HCT116 (cell line): ENCODE data around the gene BCL2L2. TPM values are rescaled to one million over a fixed set of nuclear protein-coding genes. Genes with fewer than 3 reads are reported as not detected.

ENCODE experiments used
- ATAC-seq: fragments of 200-7000 bp; cut with Tn5 transposase; 2 replicates; pipeline ENCODE4 v1.9.1; 2020; ENCODE audit warnings: mild to moderate bottlenecking, moderate library complexity
- BruUV-seq: library from RNA; stranded (reverse); fragments of 400-500 nt; replicated peaks from 2 replicates; lab custom pipeline; 2021; lab: Mats Ljungman, UMichigan
- CTCF ChIA-PET: fragments of 300-600 bp; sonication (Branson Sonifier 250); formaldehyde crosslinking; loops from one replicate; lab custom pipeline; 2021; ENCODE audit warnings: antibody characterized with exemption; lab: Charles Lee
- POLR2A ChIA-PET: fragments of 300-600, 350-600 bp; sonication (Branson Sonifier 250); formaldehyde crosslinking; loops from one replicate; lab custom pipeline; 2021; ENCODE audit warnings: antibody characterized with exemption; lab: Charles Lee
- RAD21 ChIA-PET, 2 experiments: fragments of 300-600 bp; sonication (Branson Sonifier 250); formaldehyde crosslinking; loops; one replicate each; lab custom pipeline; 2023; ENCODE audit warnings: low total read pairs in 2 of 2; ENCODE audit not compliant: uncharacterized antibody in 2 of 2, unreplicated experiment in 2 of 2, low non-redundant PET in 1 of 2; lab: Charles Lee
- DNase-seq: peaks from one replicate; pipeline ENCODE4 v3.0.0-alpha.2; 2010; ENCODE audit warnings: low read depth, low spot score
- H2AFZ ChIP-seq: fragments of 200-600 bp; shearing (Covaris generic), sonication (generic); 2 replicates; pipeline ENCODE4 v1.6.1; 2017; ENCODE audit warnings: low read depth, mixed run types, mixed read lengths, antibody characterized with exemption, low read length; ENCODE audit not compliant: poor library complexity, severe bottlenecking
- H3K27ac ChIP-seq: 2 replicates; pipeline ENCODE4 v1.5.1; 2012; ENCODE audit warnings: low read depth, low read length
- H3K27me3 ChIP-seq: fragments of 200-600 bp; sonication (generic); 2 replicates; pipeline ENCODE4 v1.6.1; 2016; ENCODE audit warnings: mixed run types, low read length, mixed read lengths; ENCODE audit not compliant: insufficient read depth
- H3K36me3 ChIP-seq, 2 experiments: fragments of 200-500 bp in 1 of 2; fragments of 200-600 bp in 1 of 2; sonication (Bioruptor generic) in 1 of 2; sonication (generic) in 1 of 2; 2 replicates each; pipeline versions ENCODE4 v1.5.1 to v1.6.1; 2014 to 2016; ENCODE audit warnings: low read length in 2 of 2, inconsistent platforms in 1 of 2, mixed read lengths in 1 of 2, mixed run types in 1 of 2; ENCODE audit not compliant: insufficient read depth in 2 of 2, control insufficient read depth in 1 of 2
- H3K4me1 ChIP-seq, 2 experiments: fragments of 200-600 bp in 1 of 2; sonication (generic) in 1 of 2; 2 replicates each; pipeline versions ENCODE4 v1.5.1 to v1.6.1; 2012 to 2017; ENCODE audit warnings: low read length in 2 of 2, inconsistent platforms in 1 of 2, mild to moderate bottlenecking in 1 of 2, mixed read lengths in 1 of 2, mixed run types in 1 of 2, moderate library complexity in 1 of 2; ENCODE audit not compliant: insufficient read depth in 2 of 2, control insufficient read depth in 1 of 2
- H3K4me2 ChIP-seq: fragments of 200-600 bp; sonication (generic); 2 replicates; pipeline ENCODE4 v1.6.1; 2017; ENCODE audit warnings: mixed run types, low read length, mixed read lengths
- H3K4me3 ChIP-seq, 2 experiments: fragments of 200-600 bp in 1 of 2; sonication (generic) in 1 of 2; replicated peaks in 1 of 2; 2 replicates each; pipeline ENCODE4 v1.5.1; 2011 to 2016; ENCODE audit warnings: low read length in 2 of 2, control low read depth in 1 of 2, low read depth in 1 of 2, mild to moderate bottlenecking in 1 of 2, mixed read lengths in 1 of 2, mixed run types in 1 of 2
- H3K79me2 ChIP-seq: fragments of 200-600 bp; sonication (generic); 2 replicates; pipeline ENCODE4 v1.6.1; 2017; ENCODE audit warnings: mild to moderate bottlenecking, mixed run types, low read length, moderate library complexity, mixed read lengths; ENCODE audit not compliant: insufficient read depth
- H3K9ac ChIP-seq: fragments of 200-600 bp; sonication (generic); 2 replicates; pipeline ENCODE4 v1.6.1; 2016; ENCODE audit warnings: low read length, mixed read lengths
- H3K9me2 ChIP-seq: fragments of 200-600 bp; sonication (generic), shearing (Covaris generic); 2 replicates; pipeline ENCODE4 v1.6.1; 2017; ENCODE audit warnings: mixed run types, mild to moderate bottlenecking, moderate library complexity; ENCODE audit not compliant: insufficient read depth
- H3K9me3 ChIP-seq, 2 experiments: fragments of 200-500 bp in 1 of 2; fragments of 200-600 bp in 1 of 2; sonication (Bioruptor generic) in 1 of 2; sonication (generic) in 1 of 2; 2 replicates each; pipeline ENCODE4 v1.6.1; 2014 to 2017; ENCODE audit warnings: low read length in 2 of 2, mixed read lengths in 2 of 2, inconsistent platforms in 1 of 2, low read depth in 1 of 2, mild to moderate bottlenecking in 1 of 2, mixed run types in 1 of 2, moderate library complexity in 1 of 2; ENCODE audit not compliant: control insufficient read depth in 1 of 2, insufficient read depth in 1 of 2
- H4K20me1 ChIP-seq: fragments of 200-600 bp; sonication (generic), shearing (Covaris generic); 2 replicates; pipeline ENCODE4 v1.6.1; 2017; ENCODE audit warnings: mixed run types, mild to moderate bottlenecking, moderate library complexity; ENCODE audit not compliant: insufficient read depth
- EGR1 ChIP-seq: IDR thresholded peaks from 2 replicates; pipeline ENCODE4 v1.6.1; 2012; ENCODE audit warnings: low read depth
- POLR2A ChIP-seq: IDR thresholded peaks from 2 replicates; pipeline ENCODE4 v1.7.0; 2011; ENCODE audit warnings: borderline replicate concordance; ENCODE audit not compliant: insufficient read depth, insufficient read length; ENCODE audit errors: extremely low read depth
- POLR2AphosphoS5 ChIP-seq: IDR thresholded peaks from 2 replicates; pipeline ENCODE4 v1.6.1; 2011; ENCODE audit warnings: mild to moderate bottlenecking, low read depth, low read length, moderate library complexity
- TCF7L2 ChIP-seq: IDR thresholded peaks from 2 replicates; pipeline ENCODE4 v1.7.0; 2011; ENCODE audit warnings: borderline replicate concordance, inconsistent platforms; ENCODE audit not compliant: insufficient read depth, insufficient read length; ENCODE audit errors: extremely low read depth
- YY1 ChIP-seq: IDR thresholded peaks from 2 replicates; pipeline ENCODE4 v1.6.1; 2011; ENCODE audit warnings: low read length, low read depth, moderate library complexity, mild to moderate bottlenecking; ENCODE audit not compliant: insufficient replicate concordance; ENCODE audit errors: extremely low read depth
- intact Hi-C: fragments of 100-400 bp; cut with micrococcal nuclease; formaldehyde crosslinking; loops from 2 replicates; pipeline ENCODE4 v1.10.0; 2022
- total RNA-seq: library from RNA; stranded (reverse); gene quantifications from one replicate; pipeline ENCODE4 v1.2.1, GENCODE V29; 2021; ENCODE audit not compliant: unreplicated experiment
- TF ChIP-seq, protein P1 (sequence below): IDR thresholded peaks from 2 replicates; pipeline ENCODE4 v1.6.1; 2011; ENCODE audit warnings: mild to moderate bottlenecking, low read length, moderate library complexity; ENCODE audit not compliant: insufficient replicate concordance; ENCODE audit errors: extremely low read depth
- TF ChIP-seq, protein P2 (sequence below), 3 experiments: fragments of 200-600 bp in 1 of 3; sonication (generic) in 1 of 3; IDR thresholded peaks in 2 of 3; conservative IDR thresholded peaks in 1 of 3; 2 replicates each; pipeline ENCODE4 v1.5.1; 2012 to 2017; ENCODE audit warnings: low read depth in 2 of 3, low read length in 2 of 3, antibody characterized with exemption in 1 of 3, borderline replicate concordance in 1 of 3, control low read depth in 1 of 3, mild to moderate bottlenecking in 1 of 3, mixed read lengths in 1 of 3, mixed run types in 1 of 3, moderate library complexity in 1 of 3; ENCODE audit not compliant: insufficient read depth in 1 of 3

The BCL2L2 gene
- total RNA-seq, 1 experiment from 2014 or later, result 25.5 TPM

DNA sequence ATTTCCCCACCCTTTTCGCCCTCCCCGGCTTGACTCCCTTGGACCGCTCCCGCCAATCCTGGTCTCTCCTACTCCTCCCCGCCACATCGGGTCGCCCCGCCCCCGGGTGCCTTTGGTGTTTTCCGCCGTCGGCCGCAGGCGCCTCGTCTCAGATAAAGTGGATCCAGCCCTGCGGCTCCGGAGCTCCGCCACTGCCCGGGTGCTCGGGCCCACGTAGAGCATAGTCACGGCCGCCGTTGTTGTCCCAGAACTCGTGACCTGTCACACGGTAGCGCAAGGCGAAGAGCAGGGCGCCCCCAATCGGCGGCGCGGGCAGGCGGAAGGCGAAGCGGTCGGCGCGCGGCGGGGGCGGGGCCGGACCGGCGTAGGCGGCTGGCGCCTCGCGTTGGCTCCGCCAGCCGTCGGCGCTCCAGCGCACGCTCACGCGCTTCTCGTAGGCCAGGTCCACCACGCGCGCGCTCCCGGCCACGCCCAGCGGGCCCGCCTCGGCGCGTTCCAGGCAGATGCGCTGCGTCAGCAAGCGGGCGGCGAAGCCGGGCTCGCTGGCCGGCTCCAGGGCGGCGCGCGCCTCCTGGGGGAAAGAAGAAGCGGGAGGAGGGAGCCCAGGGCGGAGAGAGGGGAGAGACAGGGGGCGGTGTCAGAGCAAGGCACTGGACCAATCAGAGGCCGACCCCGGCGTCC lies 5.2 kb upstream of the BCL2L2 start:
- ChIA-PET RAD21 (interaction anchor here (0.6 to 1.1 kb wide), 2 partner anchors 58 to 181 kb away, joined by 3 to 8 read pairs; no protein-coding TSS in a partner anchor), POLR2A (interaction anchor here (0.7 to 2.0 kb wide), 6 partner anchors 9 to 192 kb away, joined by 3 to 13 read pairs (median 4); partner anchors contain the start of gene PABPN1), CTCF (interaction anchor here (1.0 to 4.8 kb wide), 9 partner anchors 8 to 206 kb away, joined by 3 to 27 read pairs (median 5); partner anchors contain the start of genes ACIN1, C14orf119, HOMEZ and PABPN1)
- H3K9me2 ChIP-seq, result no peaks in the 10 kb centered on the region
- no peaks in the 10 kb centered on the region for H4K20me1 ChIP-seq
- H3K9ac ChIP-seq, result peak overlapping the region; percentile 82
- H2AFZ ChIP-seq, result no peak overlapping the region
- H3K27ac ChIP-seq, result peak overlapping the region; percentile 96
- ATAC-seq (peak; percentile 84), DNase-seq (peak; percentile 95)
- peak overlapping the region; percentile 54 to 64 for H3K4me3 ChIP-seq
- H3K9me3 ChIP-seq, result no peaks in the 10 kb centered on the region
- intact Hi-C loops, result loop anchor here (10.0 kb wide), 1 partner anchor 317 kb away; the partner anchor contains the start of gene AJUBA
- H3K79me2 ChIP-seq, result no peaks in the 10 kb centered on the region
- H3K36me3 ChIP-seq, result no peaks in the 10 kb centered on the region
- peak overlapping the region; percentile 97 for H3K4me2 ChIP-seq
- peaks cover 18 to 41% of the 10 kb centered on the region in 2 experiments for H3K4me1 ChIP-seq
- H3K27me3 ChIP-seq, result no peaks in the 10 kb centered on the region
- TF ChIP-seq, protein P1, sequence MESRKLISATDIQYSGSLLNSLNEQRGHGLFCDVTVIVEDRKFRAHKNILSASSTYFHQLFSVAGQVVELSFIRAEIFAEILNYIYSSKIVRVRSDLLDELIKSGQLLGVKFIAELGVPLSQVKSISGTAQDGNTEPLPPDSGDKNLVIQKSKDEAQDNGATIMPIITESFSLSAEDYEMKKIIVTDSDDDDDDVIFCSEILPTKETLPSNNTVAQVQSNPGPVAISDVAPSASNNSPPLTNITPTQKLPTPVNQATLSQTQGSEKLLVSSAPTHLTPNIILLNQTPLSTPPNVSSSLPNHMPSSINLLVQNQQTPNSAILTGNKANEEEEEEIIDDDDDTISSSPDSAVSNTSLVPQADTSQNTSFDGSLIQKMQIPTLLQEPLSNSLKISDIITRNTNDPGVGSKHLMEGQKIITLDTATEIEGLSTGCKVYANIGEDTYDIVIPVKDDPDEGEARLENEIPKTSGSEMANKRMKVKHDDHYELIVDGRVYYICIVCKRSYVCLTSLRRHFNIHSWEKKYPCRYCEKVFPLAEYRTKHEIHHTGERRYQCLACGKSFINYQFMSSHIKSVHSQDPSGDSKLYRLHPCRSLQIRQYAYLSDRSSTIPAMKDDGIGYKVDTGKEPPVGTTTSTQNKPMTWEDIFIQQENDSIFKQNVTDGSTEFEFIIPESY, result no peak
- TF ChIP-seq POLR2A (peak; percentile 33), TCF7L2 (peak; percentile 95), YY1 (peak; percentile 38), EGR1 (no peak), POLR2AphosphoS5 (peak; percentile 33)
- TF ChIP-seq, protein P2, sequence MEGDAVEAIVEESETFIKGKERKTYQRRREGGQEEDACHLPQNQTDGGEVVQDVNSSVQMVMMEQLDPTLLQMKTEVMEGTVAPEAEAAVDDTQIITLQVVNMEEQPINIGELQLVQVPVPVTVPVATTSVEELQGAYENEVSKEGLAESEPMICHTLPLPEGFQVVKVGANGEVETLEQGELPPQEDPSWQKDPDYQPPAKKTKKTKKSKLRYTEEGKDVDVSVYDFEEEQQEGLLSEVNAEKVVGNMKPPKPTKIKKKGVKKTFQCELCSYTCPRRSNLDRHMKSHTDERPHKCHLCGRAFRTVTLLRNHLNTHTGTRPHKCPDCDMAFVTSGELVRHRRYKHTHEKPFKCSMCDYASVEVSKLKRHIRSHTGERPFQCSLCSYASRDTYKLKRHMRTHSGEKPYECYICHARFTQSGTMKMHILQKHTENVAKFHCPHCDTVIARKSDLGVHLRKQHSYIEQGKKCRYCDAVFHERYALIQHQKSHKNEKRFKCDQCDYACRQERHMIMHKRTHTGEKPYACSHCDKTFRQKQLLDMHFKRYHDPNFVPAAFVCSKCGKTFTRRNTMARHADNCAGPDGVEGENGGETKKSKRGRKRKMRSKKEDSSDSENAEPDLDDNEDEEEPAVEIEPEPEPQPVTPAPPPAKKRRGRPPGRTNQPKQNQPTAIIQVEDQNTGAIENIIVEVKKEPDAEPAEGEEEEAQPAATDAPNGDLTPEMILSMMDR (IDR thresholded peaks at IDR 0.05 in 2 of 3, conservative IDR thresholded peaks at IDR 0.05 in 1 of 3; ENCODE audit: borderline replicate concordance in 1 of 3, insufficient read depth in 1 of 3, low read depth in 2 of 3, low read length in 2 of 3), result peak in 2 of 3 experiments; percentile 69 to 70; a peak in 4 of 6 replicates
- TF ChIP-seq, all 23 proteins: peak for 5
- no TSS peak for BruUV-seq
